CD4-positive, alpha-beta memory T cell (primary cell): Measurements from ENCODE around the gene CTRB2. TPM values are rescaled to one million over a fixed set of nuclear protein-coding genes. Genes with fewer than 3 reads are reported as not detected.

Source experiments
- CTCF ChIA-PET: fragments of 350-600 bp; sonication (Branson Sonifier 250); formaldehyde crosslinking; loops from one replicate; lab custom pipeline; 2021; ENCODE audit warnings: inconsistent platforms; ENCODE audit not compliant: partially characterized antibody; lab: Charles Lee
- POLR2A ChIA-PET: fragments of 350-600 bp; sonication (Branson Sonifier 250); formaldehyde crosslinking; loops from one replicate; lab custom pipeline; 2021; ENCODE audit not compliant: partially characterized antibody; lab: Charles Lee
- DNase-seq, 5 donors: peaks; one replicate each; pipeline versions ENCODE4 v3.0.0 to v3.0.0-alpha.2; 2020 to 2022; ENCODE audit warnings: mixed read lengths in 1 of 5
- H3K27ac ChIP-seq: one replicate; pipeline ENCODE4 v1.7.0; 2013; ENCODE audit warnings: low read depth, low read length
- H3K27me3 ChIP-seq: 2 replicates; pipeline ENCODE4 v1.7.0; 2013; ENCODE audit warnings: mild to moderate bottlenecking, low read length, moderate library complexity; ENCODE audit not compliant: insufficient read depth
- H3K36me3 ChIP-seq: 2 replicates; pipeline ENCODE4 v1.7.0; 2013; ENCODE audit warnings: mild to moderate bottlenecking, low read length, moderate library complexity; ENCODE audit not compliant: insufficient read depth
- H3K4me1 ChIP-seq: 2 replicates; pipeline ENCODE4 v1.7.0; 2013; ENCODE audit warnings: mild to moderate bottlenecking, low read length, moderate library complexity; ENCODE audit not compliant: insufficient read depth
- H3K4me3 ChIP-seq, 2 donors: one replicate each; pipeline ENCODE4 v1.7.0; 2013; ENCODE audit warnings: low read length in 2 of 2, mild to moderate bottlenecking in 1 of 2
- H3K9me3 ChIP-seq, 2 donors: one replicate each; pipeline ENCODE4 v1.7.0; 2013; ENCODE audit warnings: low read length in 2 of 2, control low read depth in 1 of 2; ENCODE audit not compliant: control insufficient read depth in 1 of 2
- H3K27ac Mint-ChIP-seq, 7 donors: one replicate each; pipeline ENCODE4 v1.8.0; 2020 to 2021; ENCODE audit warnings: mixed read lengths in 7 of 7, mild to moderate bottlenecking in 6 of 7, inconsistent platforms in 3 of 7, moderate library complexity in 3 of 7
- H3K27me3 Mint-ChIP-seq, 2 donors: one replicate each; pipeline ENCODE4 v1.8.0; 2020 to 2021; ENCODE audit warnings: mixed read lengths in 2 of 2
- H3K36me3 Mint-ChIP-seq, 2 donors: one replicate each; pipeline ENCODE4 v1.8.0; 2020 to 2021; ENCODE audit warnings: mixed read lengths in 2 of 2, inconsistent platforms in 1 of 2, mild to moderate bottlenecking in 1 of 2
- H3K4me1 Mint-ChIP-seq, 4 donors: one replicate each; pipeline ENCODE4 v1.8.0; 2020 to 2021; ENCODE audit warnings: mixed read lengths in 4 of 4, mild to moderate bottlenecking in 1 of 4
- H3K4me3 Mint-ChIP-seq, 8 donors: one replicate each; pipeline ENCODE4 v1.8.0; 2020 to 2021; ENCODE audit warnings: mixed read lengths in 8 of 8, mild to moderate bottlenecking in 7 of 8, moderate library complexity in 6 of 8, inconsistent platforms in 3 of 8
- H3K9me3 Mint-ChIP-seq, 8 donors: one replicate each; pipeline ENCODE4 v1.8.0; 2020 to 2021; ENCODE audit warnings: mixed read lengths in 8 of 8, mild to moderate bottlenecking in 5 of 8, inconsistent platforms in 3 of 8, moderate library complexity in 1 of 8
- intact Hi-C: fragments of 100-400 bp; cut with micrococcal nuclease; formaldehyde crosslinking; loops from one replicate; pipeline ENCODE4 v1.15.1; 2023
- polyA plus RNA-seq, 2 donors: library from polyadenylated mRNA; unstranded; fragments of 300-500 nt; fragmentation: Illumina TruSeq; gene quantifications; one replicate each; pipeline ENCODE4 v1.2.3, GENCODE V29; 2021
- total RNA-seq, 2 experiments: library from RNA; stranded (reverse); gene quantifications; one replicate each; pipeline ENCODE4 v1.2.3, GENCODE V29; 2021

Gene CTRB2
- total RNA-seq, result not detected
- polyA plus RNA-seq, result not detected

GRCh38 chr16:75206749-75207451 is at the start of gene CTRB2:
Gene CTRB2, minus strand, starts transcription at chr16:75207161. Its CDS starts 20 bp downstream, at chr16:75207141.
- Mint-ChIP-seq H3K4me1 (peaks cover 2 to 3% (median 2%) of the 10 kb centered on the region in 4 donors), H3K27ac (peak within 1 kb of the TSS in 1 of 7 donors; percentile 42), H3K27me3 (peaks cover 0 to 1% of the 10 kb centered on the region in 2 donors), H3K36me3 (no peaks in the 10 kb centered on the region), H3K4me3 (no peak within 1 kb of the TSS), H3K9me3 (no peaks in the 10 kb centered on the region)
- H3K4me1 ChIP-seq, result peaks cover 4% of the 10 kb centered on the region
- intact Hi-C loops, result no loop called here
- no peak within 1 kb of the TSS for H3K27ac ChIP-seq
- no peaks in the 10 kb centered on the region for H3K9me3 ChIP-seq
- no peaks in the 10 kb centered on the region for H3K27me3 ChIP-seq
- CTCF ChIA-PET, result interaction anchor here (1.1 kb wide), 1 partner anchor 27 kb away, joined by 6 read pairs; no protein-coding TSS in a partner anchor
- no peaks in the 10 kb centered on the region for H3K36me3 ChIP-seq
- no peak within 1 kb of the TSS for H3K4me3 ChIP-seq
- no peak for DNase-seq
- POLR2A ChIA-PET, result no interaction called here

GRCh38 chr16:75256059-75256571 is 49.2 kb upstream of the CTRB2 start:
- ChIA-PET CTCF (interaction anchor here (0.6 kb wide), 1 partner anchor 110 kb away, joined by 3 read pairs; no protein-coding TSS in a partner anchor), POLR2A (no interaction called here)
- Histone ChIP-seq H3K9me3 (no peaks in the 10 kb centered on the region), H3K27ac (no peak overlapping the region), H3K4me3 (no peak overlapping the region), H3K4me1 (peaks cover 5% of the 10 kb centered on the region), H3K27me3 (peaks cover 7% of the 10 kb centered on the region), H3K36me3 (no peaks in the 10 kb centered on the region)
- H3K27me3 Mint-ChIP-seq, result peaks cover 19 to 20% of the 10 kb centered on the region in 2 donors
- H3K27ac Mint-ChIP-seq, result no peak overlapping the region
- H3K4me1 Mint-ChIP-seq, result peaks cover 0 to 7% (median 3%) of the 10 kb centered on the region in 4 donors
- H3K36me3 Mint-ChIP-seq, result no peaks in the 10 kb centered on the region
- H3K9me3 Mint-ChIP-seq, result no peaks in the 10 kb centered on the region
- no peak overlapping the region for H3K4me3 Mint-ChIP-seq
- peak in 1 of 5 donors; percentile 24 for DNase-seq
- intact Hi-C loops, result no loop called here

GRCh38 chr16:75254359-75254837 is 47.4 kb upstream of the CTRB2 start:
- CTCF ChIA-PET, result no interaction called here

GRCh38 chr16:75252946-75253911 is 46.3 kb upstream of the CTRB2 start:
- CTCF ChIA-PET, result no interaction called here

More at GRCh38 chr16:75254359-75254837, 47.4 kb upstream of the CTRB2 start:
- no peak overlapping the region for H3K27ac Mint-ChIP-seq
- H3K36me3 Mint-ChIP-seq, result no peaks in the 10 kb centered on the region
- peaks cover 2 to 11% (median 4%) of the 10 kb centered on the region in 4 donors for H3K4me1 Mint-ChIP-seq
- peaks cover 18% of the 10 kb centered on the region for H3K27me3 ChIP-seq
- no peak overlapping the region for H3K4me3 Mint-ChIP-seq
- H3K4me3 ChIP-seq, result no peak overlapping the region
- H3K9me3 Mint-ChIP-seq, result no peaks in the 10 kb centered on the region
- DNase-seq, result no peak
- POLR2A ChIA-PET, result no interaction called here
- peaks cover 12% of the 10 kb centered on the region for H3K4me1 ChIP-seq
- intact Hi-C loops, result no loop called here
- H3K27ac ChIP-seq, result no peak overlapping the region
- H3K27me3 Mint-ChIP-seq, result peaks cover 22 to 23% of the 10 kb centered on the region in 2 donors
- no peaks in the 10 kb centered on the region for H3K36me3 ChIP-seq
- H3K9me3 ChIP-seq, result no peaks in the 10 kb centered on the region

GRCh38 chr16:75252049-75252864 is 45.3 kb upstream of the CTRB2 start:
- Mint-ChIP-seq H3K27me3 (peaks cover 21 to 22% of the 10 kb centered on the region in 2 donors), H3K27ac (peak overlapping the region in 1 of 7 donors; percentile 68), H3K36me3 (no peaks in the 10 kb centered on the region), H3K4me1 (peaks cover 2 to 16% (median 4%) of the 10 kb centered on the region in 4 donors), H3K9me3 (no peaks in the 10 kb centered on the region), H3K4me3 (peak overlapping the region; percentile 42 to 78 (median 65))
- Histone ChIP-seq H3K27me3 (peaks cover 18% of the 10 kb centered on the region), H3K36me3 (no peaks in the 10 kb centered on the region), H3K27ac (no peak overlapping the region), H3K4me1 (peaks cover 12% of the 10 kb centered on the region), H3K9me3 (no peaks in the 10 kb centered on the region), H3K4me3 (no peak overlapping the region)
- DNase-seq, result peak in 1 of 5 donors; percentile 13
- POLR2A ChIA-PET, result no interaction called here
- intact Hi-C loops, result no loop called here
- CTCF ChIA-PET, result no interaction called here

More at GRCh38 chr16:75252946-75253911, 46.3 kb upstream of the CTRB2 start:
- intact Hi-C loops, result no loop called here
- no peaks in the 10 kb centered on the region for H3K36me3 Mint-ChIP-seq
- Histone ChIP-seq H3K27ac (no peak overlapping the region), H3K36me3 (no peaks in the 10 kb centered on the region), H3K27me3 (peaks cover 18% of the 10 kb centered on the region), H3K4me1 (peaks cover 12% of the 10 kb centered on the region), H3K9me3 (no peaks in the 10 kb centered on the region), H3K4me3 (no peak overlapping the region)
- no peak overlapping the region for H3K4me3 Mint-ChIP-seq
- POLR2A ChIA-PET, result no interaction called here
- peak in 1 of 5 donors; percentile 37 for DNase-seq
- peaks cover 2 to 11% (median 4%) of the 10 kb centered on the region in 4 donors for H3K4me1 Mint-ChIP-seq
- no peak overlapping the region for H3K27ac Mint-ChIP-seq
- no peaks in the 10 kb centered on the region for H3K9me3 Mint-ChIP-seq
- peaks cover 21 to 25% of the 10 kb centered on the region in 2 donors for H3K27me3 Mint-ChIP-seq

- POLR2A ChIA-PET, result no interaction called here
- H3K27ac Mint-ChIP-seq, result peak within 1 kb of the TSS in 1 of 7 donors; percentile 73
- H3K36me3 ChIP-seq, result no peaks in the 10 kb centered on the region
- peak in 1 of 5 donors; percentile 25 for DNase-seq
- H3K27me3 Mint-ChIP-seq, result peaks cover 21 to 22% of the 10 kb centered on the region in 2 donors
- intact Hi-C loops, result no loop called here
- H3K4me1 ChIP-seq, result peaks cover 12% of the 10 kb centered on the region
- no peak within 1 kb of the TSS for H3K27ac ChIP-seq
- H3K27me3 ChIP-seq, result peaks cover 18% of the 10 kb centered on the region
- H3K4me3 ChIP-seq, result peak within 1 kb of the TSS in 1 of 2 donors; percentile 13
- H3K4me3 Mint-ChIP-seq, result peak within 1 kb of the TSS; percentile 47 to 78 (median 65)
- CTCF ChIA-PET, result interaction anchor here (1.1 kb wide), 1 partner anchor 15 kb away, joined by 3 read pairs; no protein-coding TSS in a partner anchor
- peaks cover 2 to 16% (median 4%) of the 10 kb centered on the region in 4 donors for H3K4me1 Mint-ChIP-seq
- no peaks in the 10 kb centered on the region for H3K9me3 Mint-ChIP-seq
- H3K36me3 Mint-ChIP-seq, result no peaks in the 10 kb centered on the region
- H3K9me3 ChIP-seq, result no peaks in the 10 kb centered on the region
Measured at GRCh38 chr16:75251280-75252048, 44.5 kb upstream of the CTRB2 start, which contains the start of gene BCAR1. Gene BCAR1, minus strand, starts transcription at chr16:75251624. Its CDS starts 142 bp downstream, at chr16:75251482.
